Measurements from ENCODE around the gene RYR2.
"Not testable (repeated sequence)": the region's sequence is repeated elsewhere in the genome, so short reads cannot be mapped to it uniquely, and the experiment has no call there.

Gene RYR2

DNA sequence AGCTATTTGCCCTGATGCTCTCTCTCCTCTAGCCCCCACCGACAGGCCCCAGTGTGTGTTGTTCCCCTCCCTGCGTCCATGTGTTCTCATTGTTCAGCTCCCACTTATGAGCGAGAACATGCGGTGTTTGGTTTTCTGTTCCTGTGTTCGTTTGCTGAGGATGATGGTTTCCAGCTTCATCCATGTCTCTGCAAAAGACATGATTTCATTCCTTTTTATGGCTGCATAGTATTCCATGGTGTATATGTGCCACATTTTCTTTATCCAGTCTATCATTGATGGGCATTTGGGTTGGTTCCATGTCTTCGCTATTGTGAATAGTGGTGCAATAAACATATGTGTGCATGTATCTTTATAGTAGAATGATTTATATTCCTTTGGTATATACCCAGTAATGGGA lies 110.0 kb downstream of the RYR2 start:
- not testable (repeated sequence) for DNase-seq

DNA sequence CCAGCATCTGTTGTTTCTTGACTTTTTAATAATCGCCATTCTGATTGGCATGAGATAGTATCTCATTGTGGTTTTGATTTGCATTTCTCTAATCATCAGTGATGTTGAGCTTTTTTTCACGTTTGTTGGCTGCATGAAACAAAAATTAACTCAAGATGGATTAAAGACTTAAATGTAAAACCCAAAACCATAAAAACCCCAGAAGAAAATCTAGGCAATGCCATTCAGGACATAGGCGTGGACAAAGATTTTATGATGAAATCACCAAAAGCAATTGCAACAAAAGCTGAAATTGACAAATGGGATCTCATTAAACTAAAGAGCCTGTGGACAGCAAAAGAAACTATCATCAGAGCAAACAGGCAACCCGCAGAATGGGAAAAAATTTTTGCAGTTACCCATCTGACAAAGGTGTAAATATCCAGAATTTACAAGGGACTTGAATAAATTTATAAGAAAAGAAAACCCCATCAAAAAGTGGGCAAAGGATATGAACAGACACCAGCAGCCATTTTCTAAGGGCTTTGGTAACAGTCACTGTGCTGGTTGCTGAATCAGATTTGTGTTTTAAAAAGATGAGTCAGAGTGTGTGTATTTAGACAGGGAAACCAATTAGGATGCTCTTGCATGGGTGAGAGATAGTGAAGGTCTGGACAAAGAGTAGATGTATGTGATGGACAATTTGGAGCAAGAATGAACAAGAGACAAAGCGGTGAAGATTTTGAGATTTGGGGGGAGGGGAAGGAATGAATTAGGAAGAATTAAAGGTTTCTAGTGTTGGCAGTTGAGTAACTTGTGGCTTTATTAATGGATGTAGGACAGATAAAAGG lies 110.7 kb downstream of the RYR2 start:
- DNase-seq = no peak

DNA sequence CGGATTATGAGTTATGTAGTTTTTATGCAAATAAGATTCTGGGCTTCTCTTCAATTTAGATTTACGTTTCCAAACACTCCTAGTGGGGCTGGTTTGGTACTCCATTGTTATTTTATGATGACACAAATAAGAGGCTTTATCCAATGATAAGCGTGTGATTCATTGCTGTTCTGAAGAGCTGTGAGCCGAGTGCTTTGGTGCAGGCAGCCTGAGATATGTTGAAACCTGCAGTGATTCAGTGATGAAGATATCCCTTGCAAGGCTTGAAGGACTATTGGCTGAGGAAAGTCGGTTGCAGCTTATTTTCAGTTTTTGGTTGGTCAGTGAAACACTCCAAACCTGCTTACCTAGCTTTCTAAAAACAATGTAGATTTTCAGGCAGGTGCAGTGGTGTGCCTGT lies 112.2 kb downstream of the RYR2 start:
- no peak for DNase-seq

DNA sequence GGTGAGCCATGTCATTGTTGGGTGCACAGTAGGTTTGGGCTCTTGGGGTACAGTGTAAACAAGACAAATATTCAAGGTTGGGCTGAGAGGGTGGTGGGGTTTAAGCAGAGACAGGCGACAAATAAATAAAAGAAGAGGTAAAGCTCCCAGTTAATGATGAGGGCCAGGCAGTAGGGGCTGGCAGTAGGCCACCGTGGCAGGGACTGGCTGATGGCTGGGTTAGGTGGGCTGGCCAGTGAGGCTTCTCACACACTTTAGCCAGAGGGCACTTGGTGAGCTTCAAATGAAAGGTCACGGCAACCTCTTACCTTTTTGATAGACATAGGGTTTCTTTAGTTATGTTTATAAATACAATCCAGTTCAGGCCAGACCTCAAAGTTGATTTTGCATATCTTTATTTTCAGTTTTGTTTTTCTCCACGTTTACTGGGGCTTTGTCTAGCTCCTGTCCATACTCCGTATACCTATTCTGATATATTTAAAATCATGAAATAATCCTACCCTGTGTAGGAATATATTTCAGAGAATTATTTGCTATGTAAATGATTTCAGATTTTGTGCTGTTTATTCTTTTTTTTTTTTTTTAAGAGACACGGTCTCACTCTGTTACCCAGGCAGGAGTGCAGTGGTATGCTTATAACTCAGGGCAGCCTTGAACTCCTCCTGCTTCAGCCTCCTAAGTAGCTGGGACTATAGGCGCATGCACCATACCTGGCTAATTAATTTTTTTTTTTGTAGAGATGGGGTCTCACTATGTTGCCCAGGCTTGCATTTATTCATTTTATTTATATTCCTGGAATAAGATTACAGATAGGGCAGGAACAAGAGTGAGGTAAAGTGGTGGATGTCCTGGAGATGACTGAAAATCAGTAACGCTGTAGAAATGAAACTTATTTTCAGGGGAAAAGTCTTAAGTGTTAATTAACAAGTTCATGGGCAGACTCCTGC lies 122.7 kb downstream of the RYR2 start:
- DNase-seq = no peak

DNA sequence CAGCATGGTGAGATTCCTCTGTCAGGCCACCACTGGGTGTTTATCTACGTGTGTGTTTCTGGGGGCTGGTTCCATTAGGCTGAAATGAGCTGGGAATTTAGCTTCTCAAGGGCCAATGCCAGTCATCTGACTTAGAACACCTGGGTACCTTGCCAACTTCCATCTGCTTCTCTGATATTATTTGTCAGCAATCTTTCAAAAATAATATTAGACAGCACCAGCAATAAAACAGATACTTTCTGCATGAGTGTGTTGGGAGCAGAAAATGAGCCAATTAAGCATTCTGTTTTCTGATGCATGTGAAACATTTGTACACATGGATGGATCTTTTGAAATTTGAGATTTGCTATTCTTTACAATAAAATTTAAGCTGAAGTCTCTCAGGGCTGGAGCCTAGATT lies 124.1 kb downstream of the RYR2 start:
- DNase-seq = no peak

DNA sequence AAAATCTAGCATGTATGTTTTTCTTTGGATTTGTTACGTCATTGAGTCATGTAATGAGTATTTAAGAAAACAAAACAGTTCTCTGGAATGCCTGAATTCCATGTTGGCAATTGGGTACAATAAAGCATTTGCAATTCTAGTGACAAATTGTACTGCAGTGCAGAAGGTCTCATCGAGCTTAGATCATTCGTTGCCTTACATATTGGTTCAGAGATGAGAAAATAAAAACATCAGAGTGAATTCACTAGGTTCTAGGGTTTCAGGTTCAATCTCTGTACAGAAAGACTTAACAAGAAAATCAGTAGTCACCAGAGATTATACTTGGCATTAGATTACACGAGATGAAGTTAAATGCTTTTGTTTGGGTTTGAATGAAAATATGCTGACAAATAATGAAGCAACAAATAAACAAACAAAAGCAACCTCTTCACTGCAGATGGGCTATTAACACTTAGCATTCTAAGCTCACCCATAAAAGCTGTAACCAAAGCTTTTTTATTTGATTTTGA lies 124.7 kb downstream of the RYR2 start:
- no peak for DNase-seq

DNA sequence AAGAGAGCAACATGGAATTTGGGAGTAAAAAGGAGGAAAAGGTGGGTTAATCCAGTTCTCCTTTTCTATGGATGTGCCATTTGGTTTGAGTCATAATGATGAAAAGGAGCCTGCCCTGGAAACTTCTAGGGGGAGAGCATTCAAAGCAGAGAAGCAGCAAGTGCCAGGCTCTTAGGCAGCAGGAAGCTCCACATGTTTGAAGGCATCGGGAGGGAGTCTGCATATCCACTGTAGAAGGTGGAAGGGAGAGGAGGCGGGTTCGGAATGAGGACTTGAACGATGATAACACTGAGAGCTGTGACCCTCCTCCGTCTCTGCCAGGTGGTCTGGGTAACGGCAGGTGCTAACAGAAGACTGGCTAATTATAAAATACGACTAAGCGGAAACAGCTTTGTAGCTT lies 128.2 kb downstream of the RYR2 start:
- no peak for DNase-seq

DNA sequence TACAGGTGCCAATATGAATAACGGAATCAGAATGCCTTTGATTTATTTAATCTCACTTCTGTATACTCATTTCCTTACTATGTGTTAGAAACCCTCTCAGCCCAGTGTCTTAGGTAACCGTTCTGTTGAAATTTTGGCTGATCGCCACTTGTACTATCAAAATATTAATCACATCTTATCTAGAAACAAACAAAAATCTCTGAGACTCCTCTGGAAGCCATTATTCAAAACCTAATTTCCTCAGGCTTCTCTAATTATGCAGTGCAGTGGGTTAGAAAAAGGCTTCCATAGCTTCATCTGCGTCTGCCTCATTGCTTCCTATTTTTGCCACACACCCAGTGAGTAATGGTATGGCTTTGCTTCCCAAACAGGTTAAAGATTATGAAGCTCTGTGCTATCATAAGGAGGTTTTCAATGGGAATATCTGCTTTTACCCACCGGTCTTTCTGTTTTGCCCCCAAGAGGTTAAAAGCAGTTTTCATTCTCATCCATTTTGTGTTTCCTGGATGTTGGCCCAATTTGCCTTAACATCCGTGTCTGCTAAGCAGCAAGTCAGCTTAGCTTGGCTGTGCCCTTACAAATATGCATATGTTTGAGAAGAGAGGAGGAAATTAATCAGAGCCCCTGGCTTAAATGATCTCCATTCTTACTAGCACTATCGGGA lies 129.6 kb downstream of the RYR2 start:
- DNase-seq = no peak

DNA sequence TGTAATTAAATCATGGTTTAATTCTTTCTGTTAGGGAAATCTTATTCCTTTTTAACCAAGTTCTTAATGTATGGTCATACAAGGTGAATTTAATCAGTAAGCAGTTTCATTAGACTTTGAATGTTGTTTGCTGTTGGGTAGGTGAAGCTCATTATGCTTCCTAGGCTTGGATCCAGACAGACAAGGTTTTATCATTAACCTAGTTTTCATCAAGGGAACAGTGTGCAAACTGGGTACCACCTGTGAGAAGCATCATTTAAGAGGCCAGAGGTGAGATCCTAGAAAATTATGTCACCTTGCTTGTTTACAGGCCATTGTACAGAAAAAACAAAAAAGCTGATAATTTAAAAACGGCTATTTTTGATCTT lies 130.1 kb downstream of the RYR2 start:
- DNase-seq = no peak

DNA sequence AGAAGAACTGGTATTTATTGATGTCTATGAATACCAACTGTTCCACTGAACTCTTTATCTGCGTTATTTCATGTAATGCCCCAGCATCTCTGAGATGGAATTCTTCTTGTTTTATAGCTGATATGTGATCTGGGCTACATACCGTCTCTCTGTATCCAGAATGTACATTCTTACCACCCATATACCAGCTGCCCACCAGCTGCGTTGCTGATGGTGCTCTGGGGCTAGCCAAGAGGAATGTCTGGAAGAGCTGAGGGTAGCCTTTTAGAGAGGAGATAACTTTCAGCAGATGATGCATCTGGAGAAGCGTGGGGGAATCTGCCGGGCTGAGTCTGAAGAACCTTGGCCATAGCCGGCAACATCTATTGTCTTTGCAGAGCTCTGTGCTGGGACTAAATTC lies 137.5 kb downstream of the RYR2 start:
- no peak for DNase-seq

DNA sequence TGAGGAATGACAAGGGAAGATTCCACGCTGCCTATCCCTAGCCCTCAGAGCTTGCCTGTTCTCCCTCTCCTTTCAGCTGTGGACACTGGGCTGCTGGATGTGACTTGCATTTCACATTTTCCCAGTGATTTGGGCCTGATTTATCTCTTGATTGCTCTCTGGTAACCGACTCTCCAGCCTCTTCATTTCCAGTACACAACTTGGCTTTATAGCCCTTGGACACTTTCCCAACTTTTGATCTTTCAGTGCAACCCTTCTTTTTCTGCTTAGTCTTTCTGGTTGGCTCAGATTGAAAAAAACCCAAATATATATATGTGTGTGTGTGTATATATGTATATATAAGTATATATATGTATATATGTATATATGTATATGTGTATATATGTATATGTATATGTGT lies 138.3 kb downstream of the RYR2 start:
- DNase-seq = no peak

DNA sequence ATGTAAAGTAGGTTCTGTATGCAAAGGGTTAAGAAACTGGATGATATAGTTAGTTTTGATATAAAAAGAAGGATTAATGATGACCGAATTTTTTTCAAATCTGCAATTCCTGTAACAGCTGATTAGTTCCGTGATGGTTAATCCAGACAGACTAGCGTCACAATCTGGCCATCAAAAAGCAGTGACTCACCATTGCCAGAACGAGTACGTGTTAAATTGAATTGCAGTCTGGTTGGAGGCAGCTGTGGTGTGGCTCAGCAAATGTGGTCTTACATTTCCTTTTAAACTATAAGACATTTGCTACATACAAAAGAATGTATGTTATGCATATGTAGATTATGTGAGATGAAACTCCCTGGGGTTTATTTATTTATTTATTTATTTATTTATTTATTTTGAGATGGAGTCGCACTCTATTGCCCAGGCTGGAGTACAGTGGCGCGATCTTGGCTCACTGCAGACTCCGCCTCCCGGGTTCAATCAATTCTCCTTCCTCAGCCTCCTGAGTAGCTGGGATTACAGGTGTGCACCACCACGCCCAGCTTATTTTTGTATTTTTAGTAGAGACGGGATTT lies 139.8 kb downstream of the RYR2 start:
- DNase-seq = no peak

DNA sequence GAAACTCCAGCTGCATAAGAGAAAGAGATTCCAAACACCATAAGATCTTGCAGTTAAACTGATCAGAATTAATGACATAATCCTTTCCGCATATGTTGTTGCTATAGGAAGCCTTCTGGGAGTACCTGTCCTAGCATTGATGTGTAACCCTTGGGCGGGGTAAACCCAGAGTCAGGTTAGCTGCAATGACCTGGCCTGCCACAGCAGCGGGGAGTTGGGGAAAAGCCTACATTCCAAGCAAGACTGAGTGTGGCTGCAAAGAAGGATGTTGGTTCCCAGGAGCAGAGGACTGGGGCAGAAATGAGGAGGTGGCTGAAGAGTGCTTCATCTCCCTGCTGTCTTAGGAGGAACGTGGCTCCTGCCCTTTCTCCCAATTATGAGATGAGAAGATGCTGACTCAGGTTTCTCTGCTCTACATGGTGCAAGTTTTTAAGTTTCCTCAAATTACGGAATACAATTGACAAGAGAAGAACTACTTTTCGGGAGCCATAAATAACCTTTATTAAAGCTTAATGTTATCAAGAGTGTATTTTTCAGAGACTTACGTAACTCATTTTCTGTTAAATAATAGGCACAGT lies 142.1 kb downstream of the RYR2 start:
- no peak for DNase-seq

DNA sequence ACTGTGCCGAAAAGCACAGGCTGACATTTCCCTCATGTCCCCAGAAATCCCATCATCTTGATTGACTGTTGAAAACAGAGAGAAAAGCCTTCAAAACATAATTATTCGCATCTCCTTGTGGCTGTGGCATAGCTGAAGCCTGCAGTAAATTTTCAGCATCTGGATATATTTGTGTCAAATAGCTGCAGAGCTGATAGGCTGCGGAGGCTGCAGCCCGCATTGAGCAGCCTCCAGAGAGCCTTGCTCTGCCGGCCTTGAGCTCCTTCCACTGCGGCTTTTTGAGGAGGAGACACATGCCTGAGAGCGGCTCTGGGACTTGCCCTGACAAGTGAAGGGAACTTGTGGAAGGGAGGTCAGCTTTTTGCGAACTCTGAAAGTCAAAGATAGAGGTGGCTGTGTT lies 144.7 kb downstream of the RYR2 start:
- no peak for DNase-seq

DNA sequence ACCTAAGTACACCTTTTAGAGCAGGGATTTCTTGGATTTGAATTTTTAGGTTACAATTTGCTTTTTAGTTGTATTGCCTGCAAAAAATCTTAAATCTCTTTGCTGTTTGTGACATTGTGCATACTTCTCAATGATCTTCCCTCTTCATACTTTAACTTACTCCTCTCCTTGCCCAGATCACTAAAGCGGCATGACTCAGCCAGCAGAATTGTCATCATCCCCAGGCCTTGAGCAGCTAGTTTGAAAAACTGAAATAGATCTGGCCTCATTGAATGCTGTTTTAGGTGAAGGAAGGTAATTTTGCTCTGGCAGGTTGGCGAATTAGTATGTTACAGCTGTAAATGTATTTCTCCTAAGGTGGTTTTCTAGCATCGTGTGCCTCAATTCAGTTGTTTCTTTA lies 145.9 kb downstream of the RYR2 start:
- DNase-seq = no peak

DNA sequence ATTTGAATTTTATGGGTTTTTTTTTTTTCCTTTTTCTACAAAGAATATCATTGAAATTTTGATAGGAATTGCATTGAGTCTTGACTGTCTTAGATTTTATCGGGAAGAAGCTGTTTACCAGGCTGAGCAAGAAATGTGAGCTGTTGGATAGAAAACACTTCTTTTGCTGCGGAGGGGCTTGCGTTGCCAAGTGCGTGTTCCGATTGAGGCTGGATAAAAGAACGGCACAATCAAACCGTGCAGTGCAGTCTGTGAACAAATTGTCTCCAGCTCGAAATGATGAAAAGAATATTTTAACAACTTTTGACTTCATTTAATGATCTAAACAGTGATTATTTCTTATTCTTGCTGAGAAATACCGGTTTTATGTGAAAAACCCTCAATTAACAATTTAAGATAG lies 149.4 kb downstream of the RYR2 start:
- DNase-seq = no peak

DNA sequence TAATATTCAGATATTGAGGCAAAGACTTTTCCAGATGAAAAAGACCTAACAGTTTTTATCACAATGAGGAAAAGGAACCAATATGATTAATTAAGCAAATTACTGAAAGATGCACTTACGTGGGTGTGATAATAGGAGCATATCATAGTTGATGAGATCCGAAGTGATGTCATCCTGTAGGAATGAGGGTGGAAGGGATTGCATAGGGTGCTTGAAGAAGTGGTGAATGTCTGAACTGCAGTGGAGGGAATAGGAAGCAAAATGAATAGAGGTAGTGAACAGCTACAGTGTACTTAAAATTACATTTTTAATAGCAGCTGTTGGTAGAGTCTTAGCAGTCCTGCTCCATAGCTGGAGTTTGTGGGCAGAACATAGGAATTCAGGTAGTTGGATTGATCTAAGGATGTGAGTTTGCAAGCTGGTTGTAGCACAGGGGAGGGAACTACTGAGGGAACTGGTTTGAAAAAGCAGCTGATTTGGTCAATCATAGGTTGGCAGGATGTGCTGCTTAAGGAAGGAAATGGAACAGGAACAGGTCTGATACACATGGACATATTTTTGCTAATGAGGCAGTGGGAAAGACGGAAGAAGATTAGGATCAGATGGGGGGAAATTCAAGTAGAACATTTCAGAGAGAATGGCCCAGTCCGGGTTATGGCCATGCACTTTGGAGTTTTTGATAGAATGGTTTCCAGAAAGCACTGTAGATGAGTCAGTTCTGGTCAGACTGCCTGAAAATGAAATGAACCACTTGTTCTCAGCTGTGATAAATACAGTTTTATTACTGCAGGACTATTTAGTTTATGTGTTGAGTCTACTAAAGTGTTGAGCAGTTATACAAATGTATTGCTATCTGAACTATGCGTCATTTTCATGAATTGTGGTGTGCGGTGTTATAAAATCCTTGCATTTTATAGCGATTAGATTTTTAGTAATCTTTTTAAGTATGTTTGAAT lies 155.8 kb downstream of the RYR2 start:
- no peak for DNase-seq

DNA sequence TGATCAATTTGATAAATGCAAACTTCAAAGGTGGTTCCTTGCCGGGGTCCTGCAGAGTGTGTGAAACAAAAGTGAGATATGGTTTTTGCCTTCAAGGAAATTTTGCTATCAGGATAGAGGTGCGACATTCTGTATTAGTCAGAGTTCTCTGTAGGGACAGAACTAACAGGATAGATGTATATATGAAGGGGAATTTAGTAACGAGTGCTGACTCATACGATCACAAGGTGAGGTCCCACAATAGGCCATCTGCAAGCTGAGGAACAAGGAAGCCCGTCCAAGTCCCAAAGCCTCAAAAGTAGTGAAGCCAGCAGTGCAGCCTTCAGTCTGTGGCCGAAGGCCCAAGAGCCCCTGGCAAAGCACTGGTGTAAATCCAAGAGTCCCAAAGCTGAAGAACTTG lies 157.0 kb downstream of the RYR2 start:
- DNase-seq = no peak

DNA sequence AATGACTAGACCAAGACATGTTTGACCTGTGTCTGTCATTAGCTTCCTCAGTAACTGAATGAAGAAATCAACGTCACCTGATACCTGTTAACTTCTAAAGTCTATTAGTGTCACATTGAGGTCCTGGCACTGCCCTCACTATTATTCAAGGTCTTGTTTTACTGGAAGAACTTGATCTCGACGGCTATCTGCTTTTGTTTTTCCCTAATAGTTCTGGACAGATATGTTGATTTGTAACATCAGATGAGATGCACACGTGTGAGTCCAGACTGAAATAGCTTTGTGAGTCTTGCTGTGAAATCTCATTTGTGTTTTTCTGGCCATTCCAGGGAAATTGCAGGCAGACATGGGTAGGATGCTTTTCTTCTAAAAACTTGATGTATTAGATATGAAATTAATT lies 159.2 kb downstream of the RYR2 start:
- no peak for DNase-seq

DNA sequence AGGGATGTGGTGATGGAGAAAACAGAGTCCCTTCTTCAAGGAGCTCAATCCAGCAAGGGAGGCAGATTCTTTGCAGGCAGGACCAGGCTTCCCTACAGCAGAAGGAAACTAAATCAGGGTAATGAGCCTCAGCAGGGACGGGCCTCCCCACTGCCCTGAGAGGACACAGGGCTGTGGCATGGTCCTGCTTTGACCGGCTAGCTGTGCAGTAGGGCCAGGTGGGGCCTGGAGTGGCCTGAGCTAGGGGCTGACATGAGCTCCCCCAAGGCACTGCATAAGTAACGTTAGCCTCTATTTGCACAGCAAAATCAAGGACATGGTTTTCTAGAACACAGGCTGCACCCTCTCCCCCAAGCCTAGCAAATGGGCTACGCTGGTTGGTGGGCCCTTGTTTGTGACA lies 162.9 kb downstream of the RYR2 start:
- DNase-seq = no peak

DNA sequence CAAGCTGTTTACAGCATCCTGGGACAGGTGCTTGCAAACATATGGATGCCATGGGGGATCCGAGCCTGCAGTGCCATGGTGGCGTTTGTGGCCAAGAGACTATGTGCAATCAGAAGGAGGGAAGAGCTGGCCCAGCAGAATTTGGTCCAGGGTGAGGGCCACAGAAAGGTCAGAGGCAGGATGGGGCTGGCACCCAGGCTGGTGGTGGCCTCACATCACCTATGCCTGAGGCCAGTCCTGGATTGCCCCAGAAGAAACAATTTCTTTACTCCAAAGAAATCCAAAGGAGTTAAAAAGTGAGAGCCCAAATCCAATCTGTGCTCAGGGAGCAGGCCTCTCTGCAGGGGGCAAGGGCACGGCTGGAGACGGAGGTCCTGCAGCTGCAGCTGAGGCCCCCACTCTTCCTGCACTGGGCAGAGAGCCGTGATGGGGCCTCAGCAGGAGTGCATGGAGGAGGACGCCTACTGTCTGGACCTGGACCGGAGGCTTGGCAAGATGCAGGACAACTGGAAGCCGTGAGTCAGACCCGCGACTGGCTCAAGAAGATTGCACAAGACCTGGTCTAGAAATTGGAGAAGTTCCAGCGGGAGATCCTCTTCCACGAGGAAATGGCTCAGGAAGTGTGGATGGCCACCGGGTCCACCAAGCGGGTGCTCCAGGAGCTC lies 163.5 kb downstream of the RYR2 start:
- DNase-seq = no peak
